ENCODE data around the gene EPS8L1. TPM values are rescaled to one million over a fixed set of nuclear protein-coding genes. Genes with fewer than 3 reads are reported as not detected.

EPS8L1 gene
- total RNA-seq, 2 experiments from 2014 or later: 2.0 to 2.2 TPM

GRCh38 chr19:55076321-55076720 is 652 bp downstream of the EPS8L1 start:
- POLR2A ChIA-PET: no interaction called here
- H3K27me3 Mint-ChIP-seq: peaks cover 72% of the 10 kb centered on the region
- CTCF ChIA-PET: no interaction called here

GRCh38 chr19:55077106-55077505 is 1.4 kb downstream of the EPS8L1 start:
- ATAC-seq (ENCODE audit: poor library complexity): no peak
- Histone ChIP-seq H3K4me3 (ENCODE audit: low read length) (no peak overlapping the region), H3K36me3 (ENCODE audit: insufficient read depth, low read length) (no peaks in the 10 kb centered on the region), H3K4me1 (ENCODE audit: insufficient read depth, low read length) (peaks cover 25% of the 10 kb centered on the region), H3K27ac (ENCODE audit: low read depth in 1 of 2, low read length in 2 of 2) (no peak overlapping the region), H3K9me3 (ENCODE audit: control insufficient read depth in 1 of 2, insufficient read depth in 1 of 2, low read length in 2 of 2) (peaks cover 0 to 42% of the 10 kb centered on the region in 2 experiments), H3K27me3 (ENCODE audit: control insufficient read depth in 1 of 2, insufficient read depth in 2 of 2, low read length in 2 of 2) (peaks cover 16 to 28% of the 10 kb centered on the region in 2 experiments)
- DNase-seq: no peak
- no peak for TF ChIP-seq CTCF (IDR thresholded peaks at IDR 0.05)
- Mint-ChIP-seq H3K4me1 (ENCODE audit: low read depth) (peaks cover 20% of the 10 kb centered on the region), H3K9me3 (no peaks in the 10 kb centered on the region), H3K27me3 (peaks cover 72% of the 10 kb centered on the region), H3K36me3 (ENCODE audit: low read depth) (no peaks in the 10 kb centered on the region), H3K27ac (no peak overlapping the region), H3K4me3 (peak overlapping the region; percentile 20)
- ChIA-PET POLR2A (no interaction called here), CTCF (no interaction called here)
- intact Hi-C loops (cut with DNase I, micrococcal nuclease): no loop called here

More at GRCh38 chr19:55076321-55076720, 652 bp downstream of the EPS8L1 start:
- Mint-ChIP-seq H3K27ac (no peak overlapping the region), H3K4me1 (ENCODE audit: low read depth) (peaks cover 23% of the 10 kb centered on the region), H3K9me3 (no peaks in the 10 kb centered on the region), H3K4me3 (no peak overlapping the region), H3K36me3 (ENCODE audit: low read depth) (no peaks in the 10 kb centered on the region)
- Histone ChIP-seq H3K9me3 (ENCODE audit: control insufficient read depth in 1 of 2, insufficient read depth in 1 of 2, low read length in 2 of 2) (peaks cover 0 to 38% of the 10 kb centered on the region in 2 experiments), H3K27me3 (ENCODE audit: control insufficient read depth in 1 of 2, insufficient read depth in 2 of 2, low read length in 2 of 2) (peaks cover 17 to 29% of the 10 kb centered on the region in 2 experiments), H3K4me1 (ENCODE audit: insufficient read depth, low read length) (peaks cover 17% of the 10 kb centered on the region), H3K36me3 (ENCODE audit: insufficient read depth, low read length) (no peaks in the 10 kb centered on the region), H3K27ac (ENCODE audit: low read depth in 1 of 2, low read length in 2 of 2) (no peak overlapping the region), H3K4me3 (ENCODE audit: low read length) (no peak overlapping the region)
- ATAC-seq (ENCODE audit: poor library complexity) (no peak), DNase-seq (no peak)
- no peak for TF ChIP-seq CTCF (IDR thresholded peaks at IDR 0.05)
- intact Hi-C loops (cut with DNase I, micrococcal nuclease): no loop called here

GRCh38 chr19:55078996-55079395 is 3.3 kb downstream of the EPS8L1 start:
- ChIA-PET CTCF (no interaction called here), POLR2A (no interaction called here)
- no peaks in the 10 kb centered on the region for H3K9me3 Mint-ChIP-seq
- peaks cover 25% of the 10 kb centered on the region for H3K4me1 Mint-ChIP-seq (ENCODE audit: low read depth)
- Histone ChIP-seq H3K27ac (ENCODE audit: low read depth in 1 of 2, low read length in 2 of 2) (no peak overlapping the region), H3K4me1 (ENCODE audit: insufficient read depth, low read length) (peaks cover 33% of the 10 kb centered on the region), H3K4me3 (ENCODE audit: low read length) (no peak overlapping the region), H3K9me3 (ENCODE audit: control insufficient read depth in 1 of 2, insufficient read depth in 1 of 2, low read length in 2 of 2) (peaks cover 0 to 40% of the 10 kb centered on the region in 2 experiments), H3K36me3 (ENCODE audit: insufficient read depth, low read length) (no peaks in the 10 kb centered on the region), H3K27me3 (ENCODE audit: control insufficient read depth in 1 of 2, insufficient read depth in 2 of 2, low read length in 2 of 2) (peaks cover 28 to 38% of the 10 kb centered on the region in 2 experiments)
- peak overlapping the region; percentile 79 for H3K4me3 Mint-ChIP-seq
- H3K27me3 Mint-ChIP-seq: peaks cover 73% of the 10 kb centered on the region
- intact Hi-C loops (cut with DNase I, micrococcal nuclease): no loop called here
- H3K27ac Mint-ChIP-seq: no peak overlapping the region
- no peaks in the 10 kb centered on the region for H3K36me3 Mint-ChIP-seq (ENCODE audit: low read depth)
- TF ChIP-seq CTCF (IDR thresholded peaks at IDR 0.05): no peak
- ATAC-seq (ENCODE audit: poor library complexity) (no peak), DNase-seq (no peak)

All from CD4-positive, alpha-beta T cell (primary cell).